Ureter (tissue), 1 donor: Measurements from ENCODE around the gene STARD6. TPM values are rescaled to one million over a fixed set of nuclear protein-coding genes. Genes with fewer than 3 reads are reported as not detected.
"Not testable (repeated sequence)": the region's sequence is repeated elsewhere in the genome, so short reads cannot be mapped to it uniquely, and the experiment has no call there.

Source experiments
- DNase-seq: peaks from one replicate; pipeline ENCODE4 v3.0.0-alpha.2; 2020; ENCODE audit warnings: low spot score
- total RNA-seq: library from RNA; stranded (reverse); gene quantifications from one replicate; pipeline ENCODE4 v1.2.4, GENCODE V29; 2023
- donor health status: DM: yes; HTN: yes; CAD: no.

STARD6 gene
- total RNA-seq, 1 donor from 2014 or later, result not detected

- DNase-seq, result no peak
These were observed 19.4 kb downstream of the STARD6 start for GRCh38 chr18:54338230-54338629.

DNA sequence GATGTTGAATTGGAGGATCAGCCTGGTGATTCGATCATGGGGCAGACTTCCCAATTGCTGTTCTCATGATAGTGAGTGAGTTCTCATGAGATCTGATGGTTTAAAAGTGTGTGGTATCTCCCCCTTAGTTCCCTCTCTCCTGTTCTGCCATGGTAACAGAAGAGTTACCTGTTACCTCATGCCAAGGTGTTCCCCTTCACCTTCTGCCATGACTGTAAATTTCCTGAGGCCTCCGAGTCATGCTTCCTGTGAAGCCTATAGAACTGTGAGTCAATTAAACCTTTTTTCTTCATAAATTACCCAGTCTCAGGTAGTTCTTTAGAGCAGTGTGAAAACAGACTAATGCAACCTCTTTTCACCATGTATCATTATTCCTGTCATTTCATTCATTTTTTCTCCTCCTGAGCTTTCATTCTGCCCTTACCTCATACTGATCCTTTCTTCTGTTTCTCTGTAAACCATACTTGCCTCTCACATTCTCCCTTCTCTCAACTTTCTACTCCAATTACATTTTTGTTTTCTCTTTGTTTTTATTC lies 22.0 kb downstream of the STARD6 start:
- DNase-seq, result no peak

GRCh38 chr18:54330768-54331548 lies 26.7 kb downstream of the STARD6 start:
- no peak for DNase-seq

DNA sequence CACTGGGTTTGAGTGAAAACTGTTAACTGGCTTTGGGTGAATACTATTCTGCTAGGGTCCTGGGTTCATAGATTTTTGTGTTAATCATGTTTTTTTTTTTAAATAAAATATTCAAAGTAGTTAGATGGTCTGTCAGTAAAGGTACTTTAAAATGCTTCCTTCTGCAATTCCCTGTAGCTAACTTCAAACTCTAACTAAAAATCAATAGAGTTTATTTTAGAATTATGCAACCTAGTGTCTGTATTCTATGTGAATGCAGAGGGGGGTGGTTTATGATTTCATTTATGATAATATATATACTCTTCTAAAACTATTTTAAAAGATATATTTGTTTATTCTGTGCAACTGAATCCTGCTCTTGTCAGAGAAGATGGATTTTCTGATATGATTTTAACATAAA lies 27.9 kb downstream of the STARD6 start:
- no peak for DNase-seq

DNA sequence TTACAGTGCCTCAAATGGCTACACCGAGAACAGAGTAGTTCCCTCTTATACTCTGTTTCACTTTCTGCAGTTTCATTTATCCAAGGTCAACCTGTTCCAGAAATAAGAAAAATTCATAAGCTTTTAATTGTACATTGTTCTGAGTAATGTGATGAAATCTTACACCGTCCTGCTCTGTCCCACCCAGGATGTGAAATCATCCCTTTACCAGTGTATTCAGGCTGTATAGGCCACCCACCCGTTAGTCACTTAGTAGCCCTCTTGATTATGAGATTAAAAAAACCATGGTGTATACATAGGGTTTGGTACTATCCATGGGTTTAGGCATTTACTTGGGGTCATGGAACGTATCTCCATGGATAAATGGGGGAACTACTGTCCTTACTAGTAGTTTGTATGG lies 29.8 kb downstream of the STARD6 start:
- no peak for DNase-seq

GRCh38 chr18:54323970-54324369 lies 33.7 kb downstream of the STARD6 start:
- no peak for DNase-seq

DNA sequence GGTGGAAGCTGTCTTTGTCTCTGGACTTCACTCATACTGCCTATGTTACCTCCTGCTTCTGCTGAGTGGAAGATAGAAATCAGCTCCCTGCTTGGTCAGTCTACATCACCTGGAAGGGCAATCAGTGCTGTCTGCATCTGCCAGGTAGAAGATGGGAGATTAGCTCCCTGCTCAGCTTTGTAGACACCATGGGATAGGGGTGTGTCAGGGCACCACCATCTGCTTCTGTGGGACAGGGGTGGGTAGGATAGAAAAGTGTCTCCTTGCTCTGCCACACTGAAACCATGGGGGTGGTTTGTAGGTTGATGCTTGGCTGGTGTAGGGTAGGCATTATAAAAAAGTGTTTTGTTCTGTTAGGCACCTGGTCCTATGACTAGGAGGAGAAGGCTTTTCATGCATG lies 34.1 kb downstream of the STARD6 start:
- DNase-seq, result no peak

DNA sequence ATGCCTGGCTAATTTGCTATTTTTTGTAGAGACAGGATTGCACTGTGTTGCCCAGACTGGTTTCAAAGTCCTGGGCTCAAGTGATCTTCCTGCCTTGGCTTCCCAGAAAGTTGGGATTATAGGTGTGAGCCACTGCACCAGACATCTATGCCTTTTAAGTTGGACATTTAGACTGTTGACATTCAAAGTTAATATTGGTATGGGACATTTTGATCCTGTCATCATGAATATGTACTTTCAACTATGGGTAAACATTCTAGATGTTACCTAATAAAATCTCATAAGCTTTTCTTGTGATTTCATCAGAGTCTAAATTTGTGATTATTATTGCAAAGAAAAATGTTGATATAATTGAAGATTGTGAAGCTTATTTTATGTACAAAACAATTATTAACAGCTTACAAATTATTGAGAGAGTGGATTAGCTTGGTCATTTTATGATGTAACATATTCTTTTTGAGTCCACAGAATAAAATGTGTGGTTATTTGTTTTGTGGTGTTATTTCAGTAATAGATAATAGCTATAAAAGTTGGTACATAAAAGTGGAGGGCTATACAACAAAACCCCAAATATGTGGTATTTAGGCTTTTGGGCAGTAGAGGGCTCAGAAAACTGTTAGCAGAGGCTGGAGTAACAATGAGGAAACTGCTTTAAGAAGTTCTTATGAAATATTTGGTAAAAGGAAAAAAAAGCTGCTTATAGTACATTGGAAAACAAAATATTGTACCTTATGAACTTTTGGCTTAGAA lies 41.4 kb downstream of the STARD6 start:
- no peak for DNase-seq

GRCh38 chr18:54309564-54309963 lies 48.1 kb downstream of the STARD6 start:
- DNase-seq, result not testable (repeated sequence)

- no peak for DNase-seq
These were observed 54.2 kb downstream of the STARD6 start for GRCh38 chr18:54303408-54303807.

GRCh38 chr18:54298991-54299390 lies 58.7 kb downstream of the STARD6 start:
- not testable (repeated sequence) for DNase-seq

GRCh38 chr18:54296062-54296461 lies 61.6 kb downstream of the STARD6 start:
- no peak for DNase-seq

DNA sequence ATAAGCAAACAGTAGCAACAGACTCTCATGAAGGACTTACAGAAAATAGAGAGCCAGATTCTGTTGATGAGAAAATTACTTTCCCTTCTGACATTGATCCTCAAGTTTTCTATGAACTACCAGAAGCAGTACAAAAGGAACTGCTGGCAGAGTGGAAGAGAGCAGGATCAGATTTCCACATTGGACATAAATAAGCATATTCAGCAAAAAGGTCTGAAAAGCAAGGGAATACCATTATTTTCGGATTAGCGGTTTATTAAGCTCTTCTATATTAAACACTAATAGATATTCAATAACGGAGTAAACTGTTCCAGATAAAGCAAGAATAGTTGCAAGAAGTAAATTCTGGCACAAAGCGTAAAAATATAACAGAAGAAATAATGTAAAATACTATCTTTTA lies 63.4 kb downstream of the STARD6 start:
- no peak for DNase-seq

GRCh38 chr18:54284981-54285785 lies 72.5 kb downstream of the STARD6 start:
- DNase-seq, result no peak

- DNase-seq, result no peak
These were observed 73.1 kb downstream of the STARD6 start for GRCh38 chr18:54284535-54284934.

DNA sequence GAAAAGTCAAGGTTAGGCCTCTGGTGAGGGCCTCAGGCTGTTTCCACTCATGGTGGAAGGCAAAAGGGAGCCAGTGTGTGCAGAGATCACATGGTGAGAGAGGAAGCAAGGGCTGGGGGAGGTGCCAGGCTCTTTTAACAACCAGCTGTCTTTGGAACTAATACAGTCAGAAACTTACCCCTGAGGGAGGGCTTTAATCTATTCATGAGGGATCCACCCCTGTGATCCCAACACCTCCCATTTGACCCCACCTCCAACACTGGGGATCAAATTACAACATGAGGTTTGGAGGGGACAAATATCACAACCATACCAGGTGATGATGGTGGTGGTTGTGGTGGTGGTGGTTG lies 77.5 kb downstream of the STARD6 start:
- DNase-seq, result no peak

DNA sequence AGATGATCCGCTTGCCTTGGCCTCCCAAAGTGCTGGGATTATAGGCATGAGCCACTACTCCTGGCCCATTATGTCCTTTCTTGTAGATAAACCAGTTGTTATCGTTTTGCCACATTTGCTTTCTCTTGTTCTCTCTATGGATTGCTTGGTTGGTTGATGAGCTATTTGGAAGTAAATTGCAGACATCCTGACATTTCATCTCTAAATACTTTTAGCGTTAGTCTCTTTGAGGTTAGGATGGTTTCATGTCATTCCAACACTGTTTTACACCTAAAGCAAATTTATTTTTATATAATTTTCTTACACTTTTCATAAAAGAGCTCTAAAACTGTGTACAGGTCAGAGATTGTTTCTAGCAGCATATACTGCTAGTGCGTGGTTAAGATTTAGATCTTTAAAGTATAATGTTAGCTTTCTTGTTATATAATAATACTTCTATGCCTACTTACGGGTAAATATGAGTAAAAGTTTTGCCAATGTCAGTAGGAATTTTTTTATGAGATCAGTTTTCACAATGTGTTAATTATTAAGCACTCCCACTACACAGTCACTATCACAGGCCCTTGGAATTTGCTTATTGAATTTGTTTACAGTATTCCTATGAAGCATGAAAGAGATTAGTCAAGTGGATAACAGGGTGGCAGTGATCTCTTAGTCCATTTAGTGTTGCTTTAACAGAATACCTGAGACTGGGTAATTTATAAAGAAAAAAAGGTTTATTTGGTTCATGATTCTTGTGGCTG lies 78.0 kb downstream of the STARD6 start:
- no peak for DNase-seq

- no peak for DNase-seq
These were observed 79.0 kb downstream of the STARD6 start for GRCh38 chr18:54278615-54279014.

- DNase-seq, result no peak
These were observed 79.8 kb downstream of the STARD6 start for GRCh38 chr18:54277899-54278298.
